ENCODE data around the gene CCDC194. TPM values are rescaled to one million over a fixed set of nuclear protein-coding genes. Genes with fewer than 3 reads are reported as not detected.

CCDC194 gene
- total and polyA plus RNA-seq, 2 of the 13 experiments (the other 11 are each of a cell fraction or from before 2014, with no cell fraction given): 0.13 to 0.21 TPM

DNA sequence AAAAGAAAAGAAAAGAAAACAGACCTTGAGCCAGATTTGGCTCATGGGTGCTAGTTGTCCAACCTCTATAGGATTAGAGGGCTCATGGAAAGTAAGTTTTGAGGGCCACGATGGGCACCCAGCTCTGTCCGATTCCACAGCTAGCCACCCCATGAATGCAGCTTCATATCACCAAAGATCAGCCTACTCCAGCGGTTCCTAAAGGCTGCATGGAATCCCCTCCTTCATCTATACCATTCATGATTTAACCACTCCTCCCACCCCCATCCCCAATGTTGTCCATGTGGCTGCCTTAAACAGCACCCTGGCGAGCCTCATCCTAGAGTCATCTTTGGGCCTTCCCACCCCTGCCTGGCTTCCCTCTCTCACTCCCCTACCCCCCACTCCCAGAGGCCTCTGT is 27.9 kb upstream of the CCDC194 start:
- Histone ChIP-seq H3K9ac (ENCODE audit: insufficient read depth, low read depth, low read length) (no peak overlapping the region), H3K4me2 (ENCODE audit: low read depth, low read length) (no peak overlapping the region), H3K4me1 (ENCODE audit: insufficient read depth, low read length) (peaks cover 17% of the 10 kb centered on the region), H4K20me1 (ENCODE audit: insufficient read depth, low read length) (no peaks in the 10 kb centered on the region), H3K36me3 (replicated peaks in 1 of 2; ENCODE audit: control insufficient read depth in 1 of 2, insufficient read depth in 2 of 2, low read length in 2 of 2) (no peaks in the 10 kb centered on the region; a peak in 1 of 5 replicates), H2AFZ (ENCODE audit: low read length) (no peak overlapping the region), H3K27me3 (ENCODE audit: control insufficient read depth in 1 of 2, insufficient read depth in 2 of 2, low read length in 2 of 2) (no peaks in the 10 kb centered on the region), H3K9me3 (ENCODE audit: low read length) (no peaks in the 10 kb centered on the region), H3K4me3 (replicated peaks in 1 of 3; ENCODE audit: insufficient read depth in 1 of 3, low read depth in 2 of 3, low read length in 3 of 3) (no peak overlapping the region), H3K27ac (ENCODE audit: extremely low read length, insufficient read depth, low read length) (no peak overlapping the region), H3K79me2 (ENCODE audit: insufficient read depth, low read length) (no peaks in the 10 kb centered on the region)
- TF ChIP-seq ZNF343 (CRISPR knock-in tag; IDR thresholded peaks at IDR 0.05) (no peak), ZMYM3 (CRISPR knock-in tag; IDR thresholded peaks at IDR 0.05) (0 out of 2 replicates have a peak, but pooled peaks have one; percentile 21)
- intact Hi-C loops (cut with micrococcal nuclease; ENCODE audit: unreplicated experiment) (no loop called here), in situ Hi-C loops (cut with HindIII; ENCODE audit: extremely low pct_ligation_motif_present, low pct_unique_long_range_greater_than_20kb) (no loop called here)
- ChIA-PET POLR2A (no interaction called here), CTCF (ENCODE audit: low intra/inter-chr PET ratio, low total read pairs) (no interaction called here)
- no peak for ATAC-seq
- no peak for DNase-seq (ENCODE audit: low spot score)
- WGBS (ENCODE audit: low lambda C conversion rate): 100% methylated on average over 4 of the region's 4 CpGs
- no peak for FAIRE-seq
- BruUV-seq (replicated peaks): no TSS peak

DNA sequence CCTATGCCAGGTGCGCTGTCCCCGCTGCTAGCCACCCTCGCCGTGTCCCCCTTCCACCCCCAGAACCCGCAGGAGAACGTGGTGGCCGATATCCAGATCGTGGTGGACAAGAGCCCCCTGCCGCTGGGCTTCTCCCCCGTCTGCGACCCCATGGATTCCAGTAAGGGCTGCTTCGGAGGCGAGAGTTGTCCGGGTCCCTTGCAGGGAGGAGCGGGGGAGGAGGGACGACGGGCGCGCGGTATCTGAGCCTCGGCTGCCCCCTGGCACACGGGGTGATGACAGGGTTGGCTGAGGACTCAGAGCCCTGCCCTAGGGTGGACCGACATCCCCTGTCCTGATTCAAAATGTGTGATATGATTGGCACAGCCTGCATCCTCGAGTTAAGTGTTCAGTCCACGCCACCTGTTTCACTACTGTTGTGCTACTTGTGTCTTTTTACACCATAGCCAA is 26.5 kb upstream of the CCDC194 start:
- CTCF ChIA-PET (ENCODE audit: low intra/inter-chr PET ratio, low total read pairs): no interaction called here
- in situ Hi-C loops (cut with HindIII; ENCODE audit: extremely low pct_ligation_motif_present, low pct_unique_long_range_greater_than_20kb): no loop called here
- Histone ChIP-seq H3K9ac (ENCODE audit: insufficient read depth, low read depth, low read length) (peak overlapping the region; percentile 74), H3K27ac (ENCODE audit: extremely low read length, insufficient read depth, low read length) (peak overlapping the region; percentile 29), H3K4me1 (ENCODE audit: insufficient read depth, low read length) (peaks cover 17% of the 10 kb centered on the region), H3K9me3 (ENCODE audit: low read length) (no peaks in the 10 kb centered on the region), H3K4me2 (ENCODE audit: low read depth, low read length) (peak overlapping the region; percentile 70), H2AFZ (ENCODE audit: low read length) (no peak overlapping the region), H3K36me3 (replicated peaks in 1 of 2; ENCODE audit: control insufficient read depth in 1 of 2, insufficient read depth in 2 of 2, low read length in 2 of 2) (peaks cover 0 to 2% of the 10 kb centered on the region in 2 experiments; a peak in 2 of 5 replicates), H3K79me2 (ENCODE audit: insufficient read depth, low read length) (no peaks in the 10 kb centered on the region), H4K20me1 (ENCODE audit: insufficient read depth, low read length) (no peaks in the 10 kb centered on the region), H3K27me3 (ENCODE audit: control insufficient read depth in 1 of 2, insufficient read depth in 2 of 2, low read length in 2 of 2) (no peaks in the 10 kb centered on the region), H3K4me3 (replicated peaks in 1 of 3; ENCODE audit: insufficient read depth in 1 of 3, low read depth in 2 of 3, low read length in 3 of 3) (peak overlapping the region; percentile 65 to 96 (median 82))
- WGBS (ENCODE audit: low lambda C conversion rate): 29% methylated on average over 5 of the region's 25 CpGs
- DNase-seq (ENCODE audit: low spot score) (no peak), FAIRE-seq (no peak), ATAC-seq (peak; percentile 45)
- intact Hi-C loops (cut with micrococcal nuclease; ENCODE audit: unreplicated experiment): no loop called here
- BruUV-seq (replicated peaks): no TSS peak
- POLR2A ChIA-PET: interaction anchor here (0.9 to 2.0 kb wide), 3 partner anchors 14 to 111 kb away, joined by 3 to 76 read pairs (median 5); partner anchors contain the start of genes BST2 and DDA1
- TF ChIP-seq CREB1 (IDR thresholded peaks at IDR 0.05): no peak
- no peak for TF ChIP-seq CREB1 (CRISPR knock-in tag; IDR thresholded peaks at IDR 0.05)
- no peak for TF ChIP-seq TBP (CRISPR knock-in tag; IDR thresholded peaks at IDR 0.05)
- no peak for TF ChIP-seq FOXA1 (IDR thresholded peaks at IDR 0.05)
- no peak for TF ChIP-seq FOXA1 (CRISPR knock-in tag; IDR thresholded peaks at IDR 0.05)
- TF ChIP-seq MIXL1 (CRISPR knock-in tag; IDR thresholded peaks at IDR 0.05): no peak
- TF ChIP-seq HNRNPLL (IDR thresholded peaks at IDR 0.05; ENCODE audit: low read depth, low read length, poor library complexity, severe bottlenecking): peak; percentile 3
- TF ChIP-seq HMG20A (CRISPR knock-in tag; IDR thresholded peaks at IDR 0.05; ENCODE audit: borderline replicate concordance): no peak
- TF ChIP-seq ZNF879 (CRISPR knock-in tag; IDR thresholded peaks at IDR 0.05): 0 out of 2 replicates have a peak, but pooled peaks have one; percentile 36
- TF ChIP-seq KDM1A (CRISPR knock-in tag; IDR thresholded peaks at IDR 0.05): no peak
- TF ChIP-seq, protein P1, sequence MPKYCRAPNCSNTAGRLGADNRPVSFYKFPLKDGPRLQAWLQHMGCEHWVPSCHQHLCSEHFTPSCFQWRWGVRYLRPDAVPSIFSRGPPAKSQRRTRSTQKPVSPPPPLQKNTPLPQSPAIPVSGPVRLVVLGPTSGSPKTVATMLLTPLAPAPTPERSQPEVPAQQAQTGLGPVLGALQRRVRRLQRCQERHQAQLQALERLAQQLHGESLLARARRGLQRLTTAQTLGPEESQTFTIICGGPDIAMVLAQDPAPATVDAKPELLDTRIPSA (CRISPR knock-in tag; IDR thresholded peaks at IDR 0.05; ENCODE audit: borderline replicate concordance): no peak
- TF ChIP-seq, protein P2, sequence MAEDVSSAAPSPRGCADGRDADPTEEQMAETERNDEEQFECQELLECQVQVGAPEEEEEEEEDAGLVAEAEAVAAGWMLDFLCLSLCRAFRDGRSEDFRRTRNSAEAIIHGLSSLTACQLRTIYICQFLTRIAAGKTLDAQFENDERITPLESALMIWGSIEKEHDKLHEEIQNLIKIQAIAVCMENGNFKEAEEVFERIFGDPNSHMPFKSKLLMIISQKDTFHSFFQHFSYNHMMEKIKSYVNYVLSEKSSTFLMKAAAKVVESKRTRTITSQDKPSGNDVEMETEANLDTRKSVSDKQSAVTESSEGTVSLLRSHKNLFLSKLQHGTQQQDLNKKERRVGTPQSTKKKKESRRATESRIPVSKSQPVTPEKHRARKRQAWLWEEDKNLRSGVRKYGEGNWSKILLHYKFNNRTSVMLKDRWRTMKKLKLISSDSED (CRISPR knock-in tag; IDR thresholded peaks at IDR 0.05): no peak
- no peak for TF ChIP-seq MLLT10 (CRISPR knock-in tag; IDR thresholded peaks at IDR 0.05)
- TF ChIP-seq, protein P3, sequence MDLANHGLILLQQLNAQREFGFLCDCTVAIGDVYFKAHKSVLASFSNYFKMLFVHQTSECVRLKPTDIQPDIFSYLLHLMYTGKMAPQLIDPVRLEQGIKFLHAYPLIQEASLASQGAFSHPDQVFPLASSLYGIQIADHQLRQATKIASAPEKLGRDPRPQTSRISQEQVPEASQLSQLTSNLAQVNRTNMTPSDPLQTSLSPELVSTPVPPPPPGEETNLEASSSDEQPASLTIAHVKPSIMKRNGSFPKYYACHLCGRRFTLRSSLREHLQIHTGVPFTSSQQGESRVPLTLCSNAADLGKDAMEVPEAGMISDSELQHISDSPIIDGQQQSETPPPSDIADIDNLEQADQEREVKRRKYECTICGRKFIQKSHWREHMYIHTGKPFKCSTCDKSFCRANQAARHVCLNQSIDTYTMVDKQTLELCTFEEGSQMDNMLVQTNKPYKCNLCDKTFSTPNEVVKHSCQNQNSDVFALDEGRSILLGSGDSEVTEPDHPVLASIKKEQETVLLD (CRISPR knock-in tag; IDR thresholded peaks at IDR 0.05; ENCODE audit: low read depth): no peak
